IMR-90 (cell line): ENCODE data around the gene DIP2C. TPM values are rescaled to one million over a fixed set of nuclear protein-coding genes. Genes with fewer than 3 reads are reported as not detected.

Source experiments
- ATAC-seq: fragments of 200-7000 bp; cut with Tn5 transposase; 2 replicates; pipeline ENCODE4 v1.9.1; 2020; ENCODE audit warnings: low read depth, mild to moderate bottlenecking, moderate library complexity
- BruUV-seq: library from RNA; stranded (reverse); fragments of 400-500 nt; replicated peaks from 2 replicates; lab custom pipeline; 2021; lab: Mats Ljungman, UMichigan
- CTCF ChIA-PET: fragments of 300-600 bp; formaldehyde crosslinking; extraction: SDS; loops from one replicate; lab custom pipeline; 2021; ENCODE audit warnings: antibody characterized with exemption; lab: Yijun Ruan, JAX
- POLR2A ChIA-PET: fragments of 300-600 bp; sonication (Branson Sonifier 250); formaldehyde crosslinking; loops from one replicate; lab custom pipeline; 2022; ENCODE audit warnings: antibody characterized with exemption; ENCODE audit not compliant: unreplicated experiment; lab: Charles Lee
- DNase-seq: peaks from one replicate; pipeline ENCODE4 v3.0.0; 2013
- H2AFZ ChIP-seq: replicated peaks from 2 replicates; pipeline ENCODE3; 2013; ENCODE audit warnings: low read length, mild to moderate bottlenecking; ENCODE audit not compliant: poor library complexity
- H2AK5ac ChIP-seq: 2 replicates; pipeline ENCODE4 v1.6.1; 2013; ENCODE audit warnings: low read depth, low read length, inconsistent platforms
- H2AK9ac ChIP-seq: replicated peaks from 2 replicates; pipeline ENCODE3; 2013; ENCODE audit warnings: mild to moderate bottlenecking, low read depth, low read length, moderate library complexity; ENCODE audit not compliant: poor library complexity
- H2BK120ac ChIP-seq: 2 replicates; pipeline ENCODE4 v1.6.1; 2013; ENCODE audit warnings: low read depth, low read length, inconsistent platforms
- H2BK15ac ChIP-seq: 3 replicates; pipeline ENCODE4 v1.6.1; 2013; ENCODE audit warnings: low read depth, low read length, inconsistent platforms
- H2BK20ac ChIP-seq: 2 replicates; pipeline ENCODE4 v1.6.1; 2013; ENCODE audit warnings: low read depth, mild to moderate bottlenecking, inconsistent platforms, low read length, moderate library complexity
- H2BK5ac ChIP-seq: 2 replicates; pipeline ENCODE4 v1.6.1; 2013; ENCODE audit warnings: mild to moderate bottlenecking, low read depth, low read length, inconsistent platforms; ENCODE audit not compliant: poor library complexity, severe bottlenecking
- H3K14ac ChIP-seq: replicated peaks from 2 replicates; pipeline ENCODE4 v1.6.1; 2013; ENCODE audit warnings: low read depth, low read length, inconsistent platforms
- H3K18ac ChIP-seq: 2 replicates; pipeline ENCODE4 v1.6.1; 2013; ENCODE audit warnings: low read depth, low read length, control low read depth
- H3K23ac ChIP-seq: 2 replicates; pipeline ENCODE4 v1.6.1; 2013; ENCODE audit warnings: low read depth, low read length, inconsistent platforms
- H3K27ac ChIP-seq: 2 replicates; pipeline ENCODE4 v1.5.1; 2013; ENCODE audit warnings: mild to moderate bottlenecking, control low read depth, low read length; ENCODE audit not compliant: insufficient read depth
- H3K27me3 ChIP-seq: 2 replicates; pipeline ENCODE4 v1.6.1; 2013; ENCODE audit warnings: low read length; ENCODE audit not compliant: control insufficient read depth, insufficient read depth
- H3K36me3 ChIP-seq: 2 replicates; pipeline ENCODE4 v1.6.1; 2013; ENCODE audit warnings: low read length, mixed read lengths; ENCODE audit not compliant: control insufficient read depth, insufficient read depth
- H3K4ac ChIP-seq: 2 replicates; pipeline ENCODE4 v1.6.1; 2013; ENCODE audit warnings: low read depth, low read length, inconsistent platforms
- H3K4me1 ChIP-seq: 2 replicates; pipeline ENCODE4 v1.6.1; 2013; ENCODE audit warnings: low read length, mixed read lengths; ENCODE audit not compliant: control insufficient read depth, insufficient read depth
- H3K4me2 ChIP-seq: 2 replicates; pipeline ENCODE4 v1.6.1; 2013; ENCODE audit warnings: low read depth, mild to moderate bottlenecking, control low read depth, low read length, moderate library complexity
- H3K4me3 ChIP-seq: 2 replicates; pipeline ENCODE4 v1.5.1; 2013; ENCODE audit warnings: low read depth, mild to moderate bottlenecking, control low read depth, low read length, moderate library complexity; ENCODE audit not compliant: insufficient read depth
- H3K56ac ChIP-seq: 2 replicates; pipeline ENCODE4 v1.6.1; 2013; ENCODE audit warnings: low read length, inconsistent platforms; ENCODE audit not compliant: insufficient read depth; ENCODE audit errors: extremely low read depth
- H3K79me1 ChIP-seq, 2 experiments: 2 replicates each; pipeline ENCODE4 v1.6.1; 2013; ENCODE audit warnings: low read length in 2 of 2, inconsistent platforms in 1 of 2, low read depth in 1 of 2
- H3K9ac ChIP-seq: 2 replicates; pipeline ENCODE4 v1.6.1; 2013; ENCODE audit warnings: low read depth, low read length, control low read depth
- H3K9me1 ChIP-seq: 2 replicates; pipeline ENCODE4 v1.6.1; 2013; ENCODE audit warnings: low read length, inconsistent platforms; ENCODE audit not compliant: insufficient read depth
- H3K9me3 ChIP-seq: 2 replicates; pipeline ENCODE4 v1.6.1; 2013; ENCODE audit warnings: low read length; ENCODE audit not compliant: control insufficient read depth, insufficient read depth
- H4K20me1 ChIP-seq: 2 replicates; pipeline ENCODE4 v1.6.1; 2013; ENCODE audit warnings: low read length, inconsistent platforms; ENCODE audit not compliant: insufficient read depth
- H4K5ac ChIP-seq: 2 replicates; pipeline ENCODE4 v1.6.1; 2013; ENCODE audit warnings: mild to moderate bottlenecking, low read depth, low read length, control low read depth
- H4K8ac ChIP-seq, 2 experiments: 2 replicates each; pipeline ENCODE4 v1.6.1; 2013; ENCODE audit warnings: low read depth in 2 of 2, low read length in 2 of 2, control low read depth in 1 of 2, inconsistent platforms in 1 of 2
- H4K91ac ChIP-seq: 2 replicates; pipeline ENCODE4 v1.6.1; 2013; ENCODE audit warnings: low read depth, low read length, inconsistent platforms; ENCODE audit not compliant: insufficient read depth
- CEBPB ChIP-seq: IDR thresholded peaks from 2 replicates; pipeline ENCODE4 v1.6.1; 2012; ENCODE audit warnings: low read depth, low read length, improper control_type of control experiment
- FOS ChIP-seq: fragments of 150-350 bp; IDR thresholded peaks from 2 replicates; pipeline ENCODE4 v1.6.1; 2016; ENCODE audit warnings: low read depth, low read length
- MAZ ChIP-seq: IDR thresholded peaks from 2 replicates; pipeline ENCODE4 v1.6.1; 2012; ENCODE audit warnings: low read depth, mild to moderate bottlenecking, low read length, improper control_type of control experiment, moderate library complexity, borderline replicate concordance
- MXI1 ChIP-seq: IDR thresholded peaks from 2 replicates; pipeline ENCODE4 v1.6.1; 2012; ENCODE audit warnings: low read depth, mild to moderate bottlenecking, low read length, moderate library complexity, borderline replicate concordance
- NFE2L2 ChIP-seq: fragments of 150-350 bp; IDR thresholded peaks from 2 replicates; pipeline ENCODE4 v1.6.1; 2016; ENCODE audit warnings: low read depth, mild to moderate bottlenecking, low read length
- POLR2A ChIP-seq: IDR thresholded peaks from 2 replicates; pipeline ENCODE4 v1.6.1; 2012; ENCODE audit warnings: mild to moderate bottlenecking, low read depth, low read length
- RAD21 ChIP-seq: IDR thresholded peaks from 2 replicates; pipeline ENCODE4 v1.6.1; 2012; ENCODE audit warnings: low read length, improper control_type of control experiment
- SMC3 ChIP-seq: fragments of 150-350 bp; IDR thresholded peaks from 2 replicates; pipeline ENCODE4 v1.6.1; 2016; ENCODE audit warnings: low read depth, mild to moderate bottlenecking, antibody characterized with exemption, low read length, moderate library complexity
- WGBS, 2 experiments: methylation state at CpG; one replicate each; pipeline versions ENCODE4 v1.1.5 to v1.1.7; 2013; ENCODE audit warnings: missing lambda C conversion rate in 2 of 2; ENCODE audit not compliant: insufficient read length in 1 of 2; ENCODE audit errors: extremely low coverage in 2 of 2; 5-methylcytosine and 5-hydroxymethylcytosine counted together
- dilution Hi-C: fragments of 300-500 bp; cut with HindIII; formaldehyde crosslinking; loops from one replicate; pipeline ENCODE4 v1.14.3; 2018; ENCODE audit warnings: low sequenced_read_pairs; ENCODE audit not compliant: unreplicated experiment
- in situ Hi-C: fragments of 300-500 bp; cut with MboI; formaldehyde crosslinking; loops from 3 replicates; pipeline ENCODE4 v1.14.3; 2019; ENCODE audit warnings: low sequenced_read_pairs, inconsistent platforms, mixed read lengths
- intact Hi-C: fragments of 100-400 bp; cut with micrococcal nuclease; formaldehyde crosslinking; loops from 2 replicates; pipeline ENCODE4 v1.10.0; 2022
- polyA plus RNA-seq, 3 experiments: library from polyadenylated mRNA; depleted of rRNA; stranded (reverse); fragments of >200 nt; gene quantifications; 2 replicates each; pipeline ENCODE4 v1.2.3, GENCODE V29; 2012; ENCODE audit warnings: low replicate concordance in 1 of 3
- total RNA-seq: library from RNA; depleted of rRNA; stranded (reverse); fragments of >200 nt; gene quantifications from 2 replicates; pipeline ENCODE4 v1.2.3, GENCODE V29; 2012
- TF ChIP-seq, protein P1 (sequence below): fragments of 150-350 bp; IDR thresholded peaks from 2 replicates; pipeline ENCODE4 v1.6.1; 2017; ENCODE audit warnings: mild to moderate bottlenecking, antibody characterized with exemption, low read length, low read depth
- TF ChIP-seq, protein P2 (sequence below): fragments of 150-350 bp; IDR thresholded peaks from 2 replicates; pipeline ENCODE4 v1.6.1; 2016; ENCODE audit warnings: low read depth, mild to moderate bottlenecking, low read length, moderate library complexity, borderline replicate concordance
- TF ChIP-seq, protein P3 (sequence below): conservative IDR thresholded peaks from 2 replicates; pipeline ENCODE4 v1.5.1; 2012; ENCODE audit warnings: mild to moderate bottlenecking, low read depth, low read length, improper control_type of control experiment

Gene DIP2C
- total and polyA plus RNA-seq, 2 of the 4 experiments (the other 2 are of a cell fraction): 8.6 to 17.3 TPM

DNA sequence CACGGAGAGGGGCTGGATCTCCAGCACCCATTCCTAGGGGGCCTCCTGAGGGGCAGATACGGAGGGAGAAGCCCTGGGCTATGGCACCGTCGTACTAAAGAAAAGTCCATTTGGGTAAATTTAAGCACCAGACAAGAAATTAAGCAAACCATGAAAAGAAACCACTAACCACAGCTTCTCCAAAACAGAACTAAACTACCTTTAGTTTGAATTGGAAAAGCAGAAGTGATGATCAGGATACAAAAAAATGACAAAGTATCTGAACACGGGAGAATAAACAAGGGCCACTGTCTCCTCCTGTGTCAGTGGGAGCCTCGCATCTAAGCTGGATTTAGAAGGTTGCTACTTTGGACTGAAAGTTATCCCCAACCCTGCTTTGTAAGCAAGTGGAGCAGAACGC, 69.1 kb downstream of the DIP2C start:
- no peak for DNase-seq
- no peaks in the 10 kb centered on the region for H3K9me3 ChIP-seq
- no peaks in the 10 kb centered on the region for H3K27me3 ChIP-seq
- dilution Hi-C loops (no loop called here), intact Hi-C loops (no loop called here), in situ Hi-C loops (no loop called here)
- ChIA-PET POLR2A (no interaction called here), CTCF (no interaction called here)
- no TSS peak for BruUV-seq
- H2BK20ac ChIP-seq: no peak overlapping the region
- H2BK15ac ChIP-seq: no peak overlapping the region
- no peak overlapping the region for H3K27ac ChIP-seq
- no peak for ATAC-seq
- no peak overlapping the region for H2AK5ac ChIP-seq
- H4K91ac ChIP-seq: no peak overlapping the region
- H4K5ac ChIP-seq: no peak overlapping the region
- no peak overlapping the region for H3K4me3 ChIP-seq
- H3K4me1 ChIP-seq: peaks cover 42% of the 10 kb centered on the region
- H3K9ac ChIP-seq: no peak overlapping the region
- H2BK5ac ChIP-seq: no peak overlapping the region
- peaks cover 43% of the 10 kb centered on the region for H3K9me1 ChIP-seq
- H2AK9ac ChIP-seq: no peak overlapping the region
- no peak overlapping the region for H2BK120ac ChIP-seq
- H4K20me1 ChIP-seq: peaks cover 84% of the 10 kb centered on the region
- H3K4ac ChIP-seq: no peak overlapping the region
- no peak overlapping the region for H3K23ac ChIP-seq
- TF ChIP-seq, protein P1, sequence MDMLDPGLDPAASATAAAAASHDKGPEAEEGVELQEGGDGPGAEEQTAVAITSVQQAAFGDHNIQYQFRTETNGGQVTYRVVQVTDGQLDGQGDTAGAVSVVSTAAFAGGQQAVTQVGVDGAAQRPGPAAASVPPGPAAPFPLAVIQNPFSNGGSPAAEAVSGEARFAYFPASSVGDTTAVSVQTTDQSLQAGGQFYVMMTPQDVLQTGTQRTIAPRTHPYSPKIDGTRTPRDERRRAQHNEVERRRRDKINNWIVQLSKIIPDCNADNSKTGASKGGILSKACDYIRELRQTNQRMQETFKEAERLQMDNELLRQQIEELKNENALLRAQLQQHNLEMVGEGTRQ: no peak
- TF ChIP-seq FOS (no peak), NFE2L2 (no peak), MAZ (no peak), CEBPB (no peak), SMC3 (no peak), POLR2A (no peak), RAD21 (no peak), MXI1 (no peak)
- TF ChIP-seq, protein P2, sequence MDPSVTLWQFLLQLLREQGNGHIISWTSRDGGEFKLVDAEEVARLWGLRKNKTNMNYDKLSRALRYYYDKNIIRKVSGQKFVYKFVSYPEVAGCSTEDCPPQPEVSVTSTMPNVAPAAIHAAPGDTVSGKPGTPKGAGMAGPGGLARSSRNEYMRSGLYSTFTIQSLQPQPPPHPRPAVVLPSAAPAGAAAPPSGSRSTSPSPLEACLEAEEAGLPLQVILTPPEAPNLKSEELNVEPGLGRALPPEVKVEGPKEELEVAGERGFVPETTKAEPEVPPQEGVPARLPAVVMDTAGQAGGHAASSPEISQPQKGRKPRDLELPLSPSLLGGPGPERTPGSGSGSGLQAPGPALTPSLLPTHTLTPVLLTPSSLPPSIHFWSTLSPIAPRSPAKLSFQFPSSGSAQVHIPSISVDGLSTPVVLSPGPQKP: no peak
- TF ChIP-seq, protein P3, sequence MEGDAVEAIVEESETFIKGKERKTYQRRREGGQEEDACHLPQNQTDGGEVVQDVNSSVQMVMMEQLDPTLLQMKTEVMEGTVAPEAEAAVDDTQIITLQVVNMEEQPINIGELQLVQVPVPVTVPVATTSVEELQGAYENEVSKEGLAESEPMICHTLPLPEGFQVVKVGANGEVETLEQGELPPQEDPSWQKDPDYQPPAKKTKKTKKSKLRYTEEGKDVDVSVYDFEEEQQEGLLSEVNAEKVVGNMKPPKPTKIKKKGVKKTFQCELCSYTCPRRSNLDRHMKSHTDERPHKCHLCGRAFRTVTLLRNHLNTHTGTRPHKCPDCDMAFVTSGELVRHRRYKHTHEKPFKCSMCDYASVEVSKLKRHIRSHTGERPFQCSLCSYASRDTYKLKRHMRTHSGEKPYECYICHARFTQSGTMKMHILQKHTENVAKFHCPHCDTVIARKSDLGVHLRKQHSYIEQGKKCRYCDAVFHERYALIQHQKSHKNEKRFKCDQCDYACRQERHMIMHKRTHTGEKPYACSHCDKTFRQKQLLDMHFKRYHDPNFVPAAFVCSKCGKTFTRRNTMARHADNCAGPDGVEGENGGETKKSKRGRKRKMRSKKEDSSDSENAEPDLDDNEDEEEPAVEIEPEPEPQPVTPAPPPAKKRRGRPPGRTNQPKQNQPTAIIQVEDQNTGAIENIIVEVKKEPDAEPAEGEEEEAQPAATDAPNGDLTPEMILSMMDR: no peak
- H3K56ac ChIP-seq: no peak overlapping the region
- 60% methylated on average over 1 of the region's 7 CpGs; no CpG with 5 or more reads in 1 of the 2 experiments for WGBS, 2 experiments
- H3K4me2 ChIP-seq: no peak overlapping the region
- H4K8ac ChIP-seq: no peak overlapping the region
- peaks cover 2% of the 10 kb centered on the region; the same call in 1 of the 2 replicates for H3K36me3 ChIP-seq
- H3K14ac ChIP-seq: no peak overlapping the region
- peaks cover 25 to 98% of the 10 kb centered on the region in 2 experiments for H3K79me1 ChIP-seq
- H2AFZ ChIP-seq: no peak overlapping the region
- no peak overlapping the region for H3K18ac ChIP-seq
